HepG2 (cell line): ENCODE data around the gene BST1. TPM values are rescaled to one million over a fixed set of nuclear protein-coding genes. Genes with fewer than 3 reads are reported as not detected.

ENCODE experiments used
- BRD4 ChIP-seq: sonication (generic); formaldehyde crosslinking; IDR thresholded peaks from 2 replicates; pipeline ENCODE4 v1.4.0; 2020; ENCODE audit warnings: missing genetic modification reagents
- CCDC6 ChIP-seq: sonication (generic); formaldehyde crosslinking; IDR thresholded peaks from 2 replicates; pipeline ENCODE4 v1.8.1; 2022; ENCODE audit warnings: mild to moderate bottlenecking, missing genetic modification reagents, moderate library complexity
- CREB1 ChIP-seq, 2 experiments: fragments of 450-650 bp in 1 of 2; IDR thresholded peaks; 2 replicates each; pipeline ENCODE4 v1.6.1; 2016 to 2017; ENCODE audit warnings: control low read depth in 1 of 2, mild to moderate bottlenecking in 1 of 2, missing compliant biosample characterization in 1 of 2, missing genetic modification characterization in 1 of 2
- EEA1 ChIP-seq: sonication (generic); formaldehyde crosslinking; IDR thresholded peaks from 2 replicates; pipeline ENCODE4 v1.5.1; 2020; ENCODE audit warnings: mild to moderate bottlenecking, missing genetic modification reagents, borderline replicate concordance
- LCORL ChIP-seq, 2 experiments: fragments of 450-650 bp in 1 of 2; sonication (generic) in 1 of 2; formaldehyde crosslinking in 1 of 2; IDR thresholded peaks; 2 replicates each; pipeline versions ENCODE4 v1.5.0 to v1.6.1; 2017 to 2020; ENCODE audit warnings: antibody characterized with exemption in 1 of 2, missing genetic modification reagents in 1 of 2
- MAZ ChIP-seq, 2 experiments: sonication (generic) in 1 of 2; formaldehyde crosslinking in 1 of 2; IDR thresholded peaks; 2 replicates each; pipeline versions ENCODE4 v1.5.0 to v1.6.1; 2012 to 2020; ENCODE audit warnings: low read depth in 2 of 2, mild to moderate bottlenecking in 2 of 2, borderline replicate concordance in 1 of 2, improper control_type of control experiment in 1 of 2, low read length in 1 of 2, missing genetic modification reagents in 1 of 2, moderate library complexity in 1 of 2
- MTF1 ChIP-seq: sonication (generic); formaldehyde crosslinking; IDR thresholded peaks from 2 replicates; pipeline ENCODE4 v1.5.0; 2020; ENCODE audit warnings: missing genetic modification reagents
- SALL1 ChIP-seq: sonication (generic); formaldehyde crosslinking; IDR thresholded peaks from 2 replicates; pipeline ENCODE4 v1.8.0; 2022; ENCODE audit warnings: mild to moderate bottlenecking, missing genetic modification reagents
- ZNF3 ChIP-seq: IDR thresholded peaks from 2 replicates; pipeline ENCODE4 v1.7.0; 2017; ENCODE audit warnings: inconsistent platforms
- ZNF850 ChIP-seq: sonication (generic); formaldehyde crosslinking; conservative IDR thresholded peaks from 2 replicates; pipeline ENCODE4 v1.9.0; 2021; ENCODE audit warnings: mild to moderate bottlenecking, missing genetic modification reagents
- polyA plus RNA-seq, 8 experiments: library from polyadenylated mRNA; depleted of rRNA in 3 of 8; stranded (reverse) in 7 of 8; unstranded in 1 of 8; fragments of >200 nt; fragmentation: Illumina TruSeq in 4 of 8; extraction: Trizol in 4 of 8; gene quantifications; 2 replicates each; pipeline versions ENCODE4 v1.2.1 to v1.2.3, GENCODE V29; 2011 to 2016; ENCODE audit warnings: low read depth in 4 of 8, missing spikeins in 1 of 8, mixed read lengths in 1 of 8; ENCODE audit not compliant: insufficient read depth in 1 of 8
- total RNA-seq, 5 experiments: library from RNA; depleted of rRNA; stranded (reverse); fragments of >200 nt; fragmentation: Illumina TruSeq; extraction: Trizol; gene quantifications; 2 replicates each; pipeline ENCODE4 v1.2.3, GENCODE V29; 2016; ENCODE audit warnings: low read depth in 1 of 5
- TF ChIP-seq, protein P1 (sequence below): sonication (generic); formaldehyde crosslinking; IDR thresholded peaks from 2 replicates; pipeline ENCODE4 v1.5.1; 2020; ENCODE audit warnings: missing genetic modification reagents, mild to moderate bottlenecking, borderline replicate concordance
- TF ChIP-seq, protein P2 (sequence below): IDR thresholded peaks from 2 replicates; pipeline ENCODE4 v1.6.1; 2016; ENCODE audit warnings: missing biosample characterization, missing genetic modification reagents, low read depth
- TF ChIP-seq, protein P3 (sequence below): sonication (generic); formaldehyde crosslinking; IDR thresholded peaks from 2 replicates; pipeline ENCODE4 v1.4.0; 2020; ENCODE audit warnings: missing genetic modification reagents
- TF ChIP-seq, protein P4 (sequence below): sonication (generic); formaldehyde crosslinking; IDR thresholded peaks from 2 replicates; pipeline ENCODE4 v1.8.0; 2022; ENCODE audit warnings: mild to moderate bottlenecking, missing genetic modification reagents
- TF ChIP-seq, protein P5 (sequence below): IDR thresholded peaks from 2 replicates; pipeline ENCODE4 v1.6.1; 2016; ENCODE audit warnings: mild to moderate bottlenecking
- TF ChIP-seq, protein P6 (sequence below): fragments of 450-650 bp; IDR thresholded peaks from 2 replicates; pipeline ENCODE4 v1.6.1; 2017

BST1 gene
- total and polyA plus RNA-seq, 2 of the 13 experiments (the other 11 are each of a cell fraction or from before 2014, with no cell fraction given) = 0.09 to 0.49 TPM

DNA sequence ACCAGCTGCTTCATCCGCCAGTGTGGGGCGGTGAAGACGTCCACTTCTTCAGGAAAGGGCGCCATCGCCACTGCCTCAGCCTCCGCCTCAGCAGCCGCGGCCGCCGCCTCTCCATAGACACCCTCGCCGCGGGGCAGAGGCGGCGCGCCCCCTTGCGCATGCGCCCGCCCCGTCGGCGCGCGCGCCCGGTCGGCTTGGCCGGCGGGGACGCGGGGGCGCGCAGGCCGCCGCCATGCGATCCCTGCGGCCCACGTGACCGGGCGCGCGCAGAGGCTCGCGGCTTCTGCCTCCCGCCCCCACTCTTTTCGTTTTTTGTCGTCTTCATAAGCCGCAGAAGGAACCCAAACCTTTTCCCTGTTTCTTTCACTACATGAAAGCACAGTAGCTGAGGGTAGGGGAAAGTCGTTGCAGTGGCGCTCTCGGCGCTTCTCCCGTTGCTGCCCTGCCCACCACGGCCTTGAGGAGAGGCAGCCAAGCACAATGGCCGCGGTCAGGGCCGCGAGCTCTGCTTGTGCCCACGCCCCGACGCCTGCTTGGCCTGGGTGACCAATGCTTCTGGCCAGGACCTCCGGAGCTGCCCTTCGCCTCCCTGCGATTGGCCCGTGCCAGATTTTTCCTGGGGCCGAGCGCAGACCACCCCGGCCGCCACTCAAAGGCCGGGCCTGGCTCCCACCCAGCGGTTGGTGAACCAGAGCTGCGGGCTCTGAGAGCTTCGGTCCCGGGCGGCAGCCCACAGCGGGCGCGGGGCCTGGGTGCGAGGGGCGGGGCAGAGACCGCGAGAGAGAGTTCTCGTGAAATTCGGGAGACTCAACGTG is 47.4 kb upstream of the BST1 start, which contains the start of gene FBXL5 (continued):
- TF ChIP-seq, protein P1, sequence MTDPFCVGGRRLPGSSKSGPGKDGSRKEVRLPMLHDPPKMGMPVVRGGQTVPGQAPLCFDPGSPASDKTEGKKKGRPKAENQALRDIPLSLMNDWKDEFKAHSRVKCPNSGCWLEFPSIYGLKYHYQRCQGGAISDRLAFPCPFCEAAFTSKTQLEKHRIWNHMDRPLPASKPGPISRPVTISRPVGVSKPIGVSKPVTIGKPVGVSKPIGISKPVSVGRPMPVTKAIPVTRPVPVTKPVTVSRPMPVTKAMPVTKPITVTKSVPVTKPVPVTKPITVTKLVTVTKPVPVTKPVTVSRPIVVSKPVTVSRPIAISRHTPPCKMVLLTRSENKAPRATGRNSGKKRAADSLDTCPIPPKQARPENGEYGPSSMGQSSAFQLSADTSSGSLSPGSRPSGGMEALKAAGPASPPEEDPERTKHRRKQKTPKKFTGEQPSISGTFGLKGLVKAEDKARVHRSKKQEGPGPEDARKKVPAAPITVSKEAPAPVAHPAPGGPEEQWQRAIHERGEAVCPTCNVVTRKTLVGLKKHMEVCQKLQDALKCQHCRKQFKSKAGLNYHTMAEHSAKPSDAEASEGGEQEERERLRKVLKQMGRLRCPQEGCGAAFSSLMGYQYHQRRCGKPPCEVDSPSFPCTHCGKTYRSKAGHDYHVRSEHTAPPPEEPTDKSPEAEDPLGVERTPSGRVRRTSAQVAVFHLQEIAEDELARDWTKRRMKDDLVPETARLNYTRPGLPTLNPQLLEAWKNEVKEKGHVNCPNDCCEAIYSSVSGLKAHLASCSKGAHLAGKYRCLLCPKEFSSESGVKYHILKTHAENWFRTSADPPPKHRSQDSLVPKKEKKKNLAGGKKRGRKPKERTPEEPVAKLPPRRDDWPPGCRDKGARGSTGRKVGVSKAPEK (CRISPR knock-in tag) = no peak
- TF ChIP-seq, protein P2, sequence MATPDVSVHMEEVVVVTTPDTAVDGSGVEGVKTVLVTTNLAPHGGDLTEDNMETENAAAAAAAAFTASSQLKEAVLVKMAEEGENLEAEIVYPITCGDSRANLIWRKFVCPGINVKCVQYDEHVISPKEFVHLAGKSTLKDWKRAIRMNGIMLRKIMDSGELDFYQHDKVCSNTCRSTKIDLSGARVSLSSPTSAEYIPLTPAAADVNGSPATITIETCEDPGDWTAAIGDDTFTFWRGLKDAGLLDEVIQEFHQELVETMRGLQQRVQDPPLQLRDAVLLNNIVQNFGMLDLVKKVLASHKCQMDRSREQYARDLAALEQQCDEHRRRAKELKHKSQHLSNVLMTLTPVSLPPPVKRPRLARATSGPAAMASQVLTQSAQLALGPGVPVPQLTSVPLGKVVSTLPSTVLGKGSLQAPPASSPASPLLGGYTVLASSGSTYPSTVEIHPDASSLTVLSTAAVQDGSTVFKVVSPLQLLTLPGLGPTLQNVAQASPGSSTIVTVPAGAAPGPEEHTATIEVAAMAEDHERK (CRISPR knock-in tag) = no peak
- TF ChIP-seq, protein P3, sequence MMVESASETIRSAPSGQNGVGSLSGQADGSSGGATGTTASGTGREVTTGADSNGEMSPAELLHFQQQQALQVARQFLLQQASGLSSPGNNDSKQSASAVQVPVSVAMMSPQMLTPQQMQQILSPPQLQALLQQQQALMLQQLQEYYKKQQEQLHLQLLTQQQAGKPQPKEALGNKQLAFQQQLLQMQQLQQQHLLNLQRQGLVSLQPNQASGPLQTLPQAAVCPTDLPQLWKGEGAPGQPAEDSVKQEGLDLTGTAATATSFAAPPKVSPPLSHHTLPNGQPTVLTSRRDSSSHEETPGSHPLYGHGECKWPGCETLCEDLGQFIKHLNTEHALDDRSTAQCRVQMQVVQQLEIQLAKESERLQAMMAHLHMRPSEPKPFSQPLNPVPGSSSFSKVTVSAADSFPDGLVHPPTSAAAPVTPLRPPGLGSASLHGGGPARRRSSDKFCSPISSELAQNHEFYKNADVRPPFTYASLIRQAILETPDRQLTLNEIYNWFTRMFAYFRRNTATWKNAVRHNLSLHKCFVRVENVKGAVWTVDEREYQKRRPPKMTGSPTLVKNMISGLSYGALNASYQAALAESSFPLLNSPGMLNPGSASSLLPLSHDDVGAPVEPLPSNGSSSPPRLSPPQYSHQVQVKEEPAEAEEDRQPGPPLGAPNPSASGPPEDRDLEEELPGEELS (CRISPR knock-in tag) = 0 out of 2 replicates have a peak, but pooled peaks have one; percentile 18
- no peak for TF ChIP-seq ZNF3 (CRISPR knock-in tag)
- TF ChIP-seq, protein P4, sequence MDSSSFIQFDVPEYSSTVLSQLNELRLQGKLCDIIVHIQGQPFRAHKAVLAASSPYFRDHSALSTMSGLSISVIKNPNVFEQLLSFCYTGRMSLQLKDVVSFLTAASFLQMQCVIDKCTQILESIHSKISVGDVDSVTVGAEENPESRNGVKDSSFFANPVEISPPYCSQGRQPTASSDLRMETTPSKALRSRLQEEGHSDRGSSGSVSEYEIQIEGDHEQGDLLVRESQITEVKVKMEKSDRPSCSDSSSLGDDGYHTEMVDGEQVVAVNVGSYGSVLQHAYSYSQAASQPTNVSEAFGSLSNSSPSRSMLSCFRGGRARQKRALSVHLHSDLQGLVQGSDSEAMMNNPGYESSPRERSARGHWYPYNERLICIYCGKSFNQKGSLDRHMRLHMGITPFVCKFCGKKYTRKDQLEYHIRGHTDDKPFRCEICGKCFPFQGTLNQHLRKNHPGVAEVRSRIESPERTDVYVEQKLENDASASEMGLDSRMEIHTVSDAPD (CRISPR knock-in tag) = 0 out of 2 replicates have a peak, but pooled peaks have one; percentile 46
- no peak for TF ChIP-seq CREB1 (IDR thresholded peaks at IDR 0.05)
- TF ChIP-seq CREB1 (CRISPR knock-in tag; IDR thresholded peaks at IDR 0.05) = no peak
- TF ChIP-seq, protein P5, sequence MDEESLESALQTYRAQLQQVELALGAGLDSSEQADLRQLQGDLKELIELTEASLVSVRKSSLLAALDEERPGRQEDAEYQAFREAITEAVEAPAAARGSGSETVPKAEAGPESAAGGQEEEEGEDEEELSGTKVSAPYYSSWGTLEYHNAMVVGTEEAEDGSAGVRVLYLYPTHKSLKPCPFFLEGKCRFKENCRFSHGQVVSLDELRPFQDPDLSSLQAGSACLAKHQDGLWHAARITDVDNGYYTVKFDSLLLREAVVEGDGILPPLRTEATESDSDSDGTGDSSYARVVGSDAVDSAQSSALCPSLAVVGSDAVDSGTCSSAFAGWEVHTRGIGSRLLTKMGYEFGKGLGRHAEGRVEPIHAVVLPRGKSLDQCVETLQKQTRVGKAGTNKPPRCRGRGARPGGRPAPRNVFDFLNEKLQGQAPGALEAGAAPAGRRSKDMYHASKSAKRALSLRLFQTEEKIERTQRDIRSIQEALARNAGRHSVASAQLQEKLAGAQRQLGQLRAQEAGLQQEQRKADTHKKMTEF = 0 out of 2 replicates have a peak, but pooled peaks have one; percentile 46
- peak; percentile 11; the same call in 1 of the 2 replicates for TF ChIP-seq LCORL (IDR thresholded peaks at IDR 0.05)
- no peak; the same call in 1 of the 2 replicates for TF ChIP-seq LCORL (CRISPR knock-in tag; IDR thresholded peaks at IDR 0.05)
- TF ChIP-seq EEA1 (CRISPR knock-in tag) = no peak
- peak; percentile 60; the same call in 1 of the 2 replicates for TF ChIP-seq BRD4
- TF ChIP-seq, protein P6, sequence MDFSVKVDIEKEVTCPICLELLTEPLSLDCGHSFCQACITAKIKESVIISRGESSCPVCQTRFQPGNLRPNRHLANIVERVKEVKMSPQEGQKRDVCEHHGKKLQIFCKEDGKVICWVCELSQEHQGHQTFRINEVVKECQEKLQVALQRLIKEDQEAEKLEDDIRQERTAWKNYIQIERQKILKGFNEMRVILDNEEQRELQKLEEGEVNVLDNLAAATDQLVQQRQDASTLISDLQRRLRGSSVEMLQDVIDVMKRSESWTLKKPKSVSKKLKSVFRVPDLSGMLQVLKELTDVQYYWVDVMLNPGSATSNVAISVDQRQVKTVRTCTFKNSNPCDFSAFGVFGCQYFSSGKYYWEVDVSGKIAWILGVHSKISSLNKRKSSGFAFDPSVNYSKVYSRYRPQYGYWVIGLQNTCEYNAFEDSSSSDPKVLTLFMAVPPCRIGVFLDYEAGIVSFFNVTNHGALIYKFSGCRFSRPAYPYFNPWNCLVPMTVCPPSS = no peak
- peak; percentile 39; the same call in 1 of the 2 replicates for TF ChIP-seq MAZ (IDR thresholded peaks at IDR 0.05; ENCODE audit: borderline replicate concordance, low read depth, low read length)
- peak; percentile 27; the same call in 1 of the 2 replicates for TF ChIP-seq MAZ (CRISPR knock-in tag; IDR thresholded peaks at IDR 0.05; ENCODE audit: low read depth)
- TF ChIP-seq SALL1 = peak; percentile 61; the same call in 1 of the 2 replicates
- TF ChIP-seq ZNF850 (CRISPR knock-in tag) = no peak
- no peak for TF ChIP-seq MTF1 (CRISPR knock-in tag)
- peak; percentile 18; the same call in 1 of the 2 replicates for TF ChIP-seq CCDC6 (CRISPR knock-in tag)
